OCI-LY3 (cell line): ENCODE results near the gene RUNX3.

Experiments used
- H2AFZ ChIP-seq: fragments of 200-600, 300-600 bp; shearing (Covaris generic); 2 replicates; pipeline ENCODE4 v1.6.0; 2014; ENCODE audit warnings: antibody characterized with exemption, low read depth, low read length
- H3K27ac ChIP-seq: fragments of 200-600, 300-600 bp; sonication (generic); 2 replicates; pipeline ENCODE4 v1.5.1; 2014; ENCODE audit warnings: mild to moderate bottlenecking, low read length, moderate library complexity, mixed read lengths
- H3K27me3 ChIP-seq: fragments of 200-600, 300-600 bp; sonication (generic); 2 replicates; pipeline ENCODE4 v1.6.1; 2014; ENCODE audit warnings: low read depth, low read length, mixed read lengths
- H3K36me3 ChIP-seq: fragments of 200-600, 300-600 bp; sonication (generic); replicated peaks from 2 replicates; pipeline ENCODE3; 2014; ENCODE audit warnings: low read depth, low read length, mixed read lengths
- H3K4me1 ChIP-seq: fragments of 300-600, 200-600 bp; sonication (generic); 2 replicates; pipeline ENCODE4 v1.6.1; 2014; ENCODE audit warnings: low read length, mixed read lengths
- H3K4me2 ChIP-seq: fragments of 200-600, 300-600 bp; sonication (generic); 2 replicates; pipeline ENCODE4 v1.6.1; 2014; ENCODE audit warnings: low read length, mixed read lengths
- H3K4me3 ChIP-seq: fragments of 300-600, 200-600 bp; sonication (generic); 2 replicates; pipeline ENCODE4 v1.5.1; 2014; ENCODE audit warnings: antibody characterized with exemption, mild to moderate bottlenecking, low read length, moderate library complexity
- H3K79me2 ChIP-seq: fragments of 300-600, 200-600 bp; shearing (Covaris generic); 2 replicates; pipeline ENCODE4 v1.6.1; 2014; ENCODE audit warnings: mild to moderate bottlenecking, low read length, mixed read lengths
- H3K9ac ChIP-seq: fragments of 300-600, 200-600 bp; shearing (Covaris generic); 2 replicates; pipeline ENCODE4 v1.6.0; 2014; ENCODE audit warnings: mild to moderate bottlenecking, low read length, moderate library complexity
- H3K9me3 ChIP-seq: fragments of 200-600, 300-600 bp; shearing (Covaris generic); 2 replicates; pipeline ENCODE4 v1.6.1; 2014; ENCODE audit warnings: low read length, mixed read lengths; ENCODE audit not compliant: insufficient read depth
- H4K20me1 ChIP-seq: fragments of 200-600, 300-600 bp; sonication (generic); 2 replicates; pipeline ENCODE4 v1.6.1; 2016; ENCODE audit warnings: low read length, mixed read lengths; ENCODE audit not compliant: insufficient read depth
- CTCF ChIP-seq: fragments of 200-600, 300-600 bp; sonication (generic); IDR thresholded peaks from 2 replicates; pipeline ENCODE4 v1.5.1; 2014; ENCODE audit warnings: antibody characterized with exemption, low read length, low read depth
- EZH2phosphoT487 ChIP-seq: fragments of 200-600 bp; shearing (Covaris generic); IDR thresholded peaks from 2 replicates; pipeline ENCODE4 v1.6.1; 2018; ENCODE audit warnings: antibody characterized with exemption, mixed run types, low read depth

Gene RUNX3

DNA sequence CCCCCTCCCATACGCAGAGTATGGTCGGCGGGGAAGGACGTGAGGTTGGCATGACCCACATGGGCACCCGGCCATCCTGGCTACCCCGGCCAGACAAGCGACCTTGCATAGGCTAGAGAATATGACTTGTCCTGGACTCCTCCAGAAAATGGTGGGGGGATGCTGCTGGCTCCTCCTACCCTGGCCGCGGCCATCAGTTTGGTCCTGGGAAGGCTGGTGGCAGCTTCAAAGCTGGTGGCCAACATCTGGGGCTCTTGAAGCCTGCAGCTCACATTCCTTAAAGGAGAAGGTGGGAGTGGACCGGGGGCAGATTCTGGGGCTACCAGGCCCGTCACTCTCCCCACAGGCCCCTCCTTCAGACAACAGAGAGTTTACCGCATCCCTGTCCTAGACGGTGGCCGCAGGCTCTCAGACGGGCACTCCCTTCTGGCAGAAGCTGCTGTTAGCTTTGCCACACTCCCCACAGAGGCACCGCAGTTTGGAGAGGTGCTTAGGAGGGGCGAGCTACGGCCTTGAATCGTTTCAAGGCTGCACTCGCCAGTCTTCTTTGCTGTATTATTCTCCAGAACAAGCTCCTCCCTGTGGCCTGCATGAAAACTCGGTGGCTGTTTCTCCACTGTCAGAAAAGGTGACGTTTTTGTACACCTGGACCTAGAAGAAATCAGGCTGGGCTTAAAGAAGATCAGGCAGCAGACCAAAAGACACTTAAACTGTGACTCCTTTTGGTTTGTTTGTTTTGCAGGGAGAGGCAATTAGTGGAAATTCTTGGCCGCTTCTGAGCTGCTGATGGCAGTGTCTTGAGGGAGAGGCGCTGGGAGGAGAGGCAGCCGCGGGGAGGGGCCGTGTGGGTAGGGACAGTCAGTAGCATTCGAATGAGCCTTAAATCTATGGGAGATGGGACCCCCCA lies 68.0 kb downstream of the RUNX3 start:
- H3K27ac ChIP-seq: no peak overlapping the region
- H3K9ac ChIP-seq: no peak overlapping the region
- H3K36me3 ChIP-seq: no peaks in the 10 kb centered on the region
- TF ChIP-seq EZH2phosphoT487 (no peak), CTCF (no peak)
- H2AFZ ChIP-seq: no peak overlapping the region
- H3K27me3 ChIP-seq: peaks cover 3% of the 10 kb centered on the region; the same call in 1 of the 2 replicates
- no peaks in the 10 kb centered on the region for H3K9me3 ChIP-seq
- no peaks in the 10 kb centered on the region for H4K20me1 ChIP-seq
- H3K79me2 ChIP-seq: no peaks in the 10 kb centered on the region
- peaks cover 17% of the 10 kb centered on the region for H3K4me1 ChIP-seq
- H3K4me3 ChIP-seq: no peak overlapping the region
- H3K4me2 ChIP-seq: no peak overlapping the region

GRCh38 chr1:24860841-24861240 lies 69.2 kb downstream of the RUNX3 start:
- no peaks in the 10 kb centered on the region for H3K9me3 ChIP-seq
- H3K36me3 ChIP-seq: no peaks in the 10 kb centered on the region
- no peaks in the 10 kb centered on the region for H3K79me2 ChIP-seq
- H3K4me3 ChIP-seq: no peak overlapping the region
- no peak for TF ChIP-seq CTCF
- no peak for TF ChIP-seq EZH2phosphoT487
- H3K27me3 ChIP-seq: no peaks in the 10 kb centered on the region
- no peak overlapping the region for H3K4me2 ChIP-seq
- H3K27ac ChIP-seq: no peak overlapping the region
- no peak overlapping the region for H2AFZ ChIP-seq
- no peak overlapping the region for H3K9ac ChIP-seq
- H4K20me1 ChIP-seq: no peaks in the 10 kb centered on the region
- peaks cover 8% of the 10 kb centered on the region for H3K4me1 ChIP-seq

DNA sequence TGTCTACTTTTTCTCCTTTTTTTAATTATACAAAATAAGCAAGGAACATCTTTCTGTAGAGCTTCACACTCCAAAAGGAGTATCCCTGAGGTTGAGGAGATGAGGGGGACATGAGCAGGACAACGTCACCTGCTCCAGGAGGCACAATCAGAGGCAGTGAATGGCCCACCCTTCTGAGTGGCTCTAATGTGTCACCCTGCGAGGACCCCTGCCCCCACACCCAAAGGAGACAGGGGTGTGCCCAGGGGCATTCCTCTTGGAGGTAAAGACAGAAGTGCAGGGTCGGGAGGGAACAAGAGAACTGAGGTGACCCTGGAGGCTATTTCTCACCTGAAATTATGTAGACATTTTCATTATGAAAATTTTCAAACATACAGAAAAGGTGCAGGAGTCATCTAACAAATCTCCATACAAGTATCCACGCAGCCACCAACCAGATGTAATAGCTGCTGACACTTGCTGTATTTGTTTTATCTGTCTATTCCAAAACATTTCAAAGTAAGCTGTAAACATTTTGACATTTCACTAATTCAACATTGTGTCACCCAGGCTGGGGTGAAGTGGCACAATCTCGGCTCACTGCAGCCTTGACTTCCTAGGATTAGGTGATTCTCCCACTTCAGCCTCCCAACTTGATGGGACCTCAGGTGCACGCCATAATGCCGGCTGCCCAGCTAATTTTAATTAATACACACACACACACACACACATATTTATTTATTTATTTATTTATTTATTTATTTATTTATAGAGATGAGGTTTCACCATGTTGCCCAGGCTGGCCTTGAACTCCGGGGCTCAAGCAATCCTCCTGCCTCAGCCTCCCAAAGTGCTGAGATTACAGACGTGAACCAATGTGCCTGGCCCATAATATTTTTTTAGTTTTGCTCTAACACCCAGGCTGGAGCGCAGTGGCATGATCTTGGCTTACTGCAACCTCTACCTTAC lies 70.7 kb downstream of the RUNX3 start:
- no peaks in the 10 kb centered on the region for H3K79me2 ChIP-seq
- no peak overlapping the region for H3K4me2 ChIP-seq
- no peak overlapping the region for H3K9ac ChIP-seq
- no peaks in the 10 kb centered on the region for H3K9me3 ChIP-seq
- H3K4me3 ChIP-seq: no peak overlapping the region
- H3K27ac ChIP-seq: no peak overlapping the region
- H3K36me3 ChIP-seq: no peaks in the 10 kb centered on the region
- H3K4me1 ChIP-seq: peaks cover 3% of the 10 kb centered on the region
- H2AFZ ChIP-seq: no peak overlapping the region
- no peaks in the 10 kb centered on the region for H3K27me3 ChIP-seq
- TF ChIP-seq CTCF (no peak), EZH2phosphoT487 (no peak)
- no peaks in the 10 kb centered on the region for H4K20me1 ChIP-seq

DNA sequence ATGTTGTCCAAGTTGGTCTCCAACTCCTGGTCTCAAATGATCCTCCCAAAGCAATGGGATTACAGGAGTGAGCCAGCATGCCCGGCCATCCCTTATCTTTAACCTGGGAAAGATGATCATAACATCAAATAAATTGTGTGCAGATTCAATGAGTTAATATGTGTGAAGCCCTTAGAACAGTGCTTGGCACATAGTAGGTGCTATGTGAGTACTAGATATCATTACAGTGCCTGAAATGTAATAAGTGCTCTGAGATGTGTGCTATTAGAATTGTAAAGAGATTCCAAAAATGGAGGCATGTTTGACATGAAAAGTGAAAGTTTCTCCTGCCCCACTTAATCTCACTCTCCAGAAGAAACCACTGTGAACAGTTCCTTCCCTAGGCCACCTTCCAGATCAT lies 71.8 kb downstream of the RUNX3 start:
- Histone ChIP-seq H3K9ac (no peak overlapping the region), H2AFZ (no peak overlapping the region), H3K4me1 (no peaks in the 10 kb centered on the region), H3K36me3 (no peaks in the 10 kb centered on the region), H3K27me3 (no peaks in the 10 kb centered on the region), H4K20me1 (no peaks in the 10 kb centered on the region), H3K4me2 (no peak overlapping the region), H3K4me3 (no peak overlapping the region), H3K9me3 (no peaks in the 10 kb centered on the region), H3K27ac (no peak overlapping the region), H3K79me2 (no peaks in the 10 kb centered on the region)
- TF ChIP-seq EZH2phosphoT487: no peak
- TF ChIP-seq CTCF: no peak
